Fibroblast of the conjunctiva (primary cell): Measurements from ENCODE around the gene C9orf43.

Experiments used
- DNase-seq: peaks from one replicate; pipeline ENCODE4 v3.0.0-alpha.2; 2010; ENCODE audit warnings: low read depth

The C9orf43 gene

GRCh38 chr9:113465599-113466140, 55.1 kb downstream of the C9orf43 start:
- DNase-seq, result no peak

GRCh38 chr9:113467183-113467582, 56.6 kb downstream of the C9orf43 start:
- DNase-seq, result no peak

GRCh38 chr9:113468716-113469448, 58.3 kb downstream of the C9orf43 start:
- DNase-seq, result no peak

GRCh38 chr9:113471143-113471542, 60.6 kb downstream of the C9orf43 start:
- DNase-seq, result no peak

- DNase-seq, result no peak
Observed at GRCh38 chr9:113471566-113471965, 61.0 kb downstream of the C9orf43 start.

- no peak for DNase-seq
Observed at GRCh38 chr9:113472199-113472598, 61.7 kb downstream of the C9orf43 start.

GRCh38 chr9:113474360-113475028, 63.9 kb downstream of the C9orf43 start:
- DNase-seq, result no peak

- DNase-seq, result no peak
Observed at GRCh38 chr9:113475031-113475430, 64.5 kb downstream of the C9orf43 start.

- no peak for DNase-seq
Observed at GRCh38 chr9:113475992-113476391, 65.4 kb downstream of the C9orf43 start.

- DNase-seq, result no peak
Observed at GRCh38 chr9:113476511-113476916, 66.0 kb downstream of the C9orf43 start.

- no peak for DNase-seq
Observed at GRCh38 chr9:113477058-113477457, 66.5 kb downstream of the C9orf43 start.

- no peak for DNase-seq
Observed at GRCh38 chr9:113477661-113478060, 67.1 kb downstream of the C9orf43 start.

- no peak for DNase-seq
Observed at GRCh38 chr9:113479174-113479621, 68.7 kb downstream of the C9orf43 start.
